SU-DHL-6 (cell line): ENCODE data around the gene RNF8.

Experiments
- H2AFZ ChIP-seq: fragments of 200-600 bp; sonication (generic); 2 replicates; pipeline ENCODE4 v1.6.1; 2014; ENCODE audit warnings: low read depth, mild to moderate bottlenecking, moderate library complexity, mixed read lengths, antibody characterized with exemption, low read length; ENCODE audit not compliant: severe bottlenecking
- H3F3A ChIP-seq: fragments of 200-600 bp; shearing (Covaris generic); 2 replicates; pipeline ENCODE4 v1.6.0; 2016; ENCODE audit warnings: antibody characterized with exemption, mild to moderate bottlenecking; ENCODE audit not compliant: insufficient read depth
- H3K27ac ChIP-seq: fragments of 200-600 bp; sonication (generic); 2 replicates; pipeline ENCODE4 v1.5.1; 2016; ENCODE audit warnings: low read depth, mild to moderate bottlenecking, low read length, moderate library complexity, mixed read lengths
- H3K27me3 ChIP-seq: fragments of 200-600 bp; sonication (generic), shearing (Covaris generic); 2 replicates; pipeline ENCODE4 v1.6.0; 2014; ENCODE audit warnings: mild to moderate bottlenecking, low read length
- H3K36me3 ChIP-seq: fragments of 200-600 bp; sonication (generic); 2 replicates; pipeline ENCODE4 v1.6.1; 2014; ENCODE audit warnings: mild to moderate bottlenecking, low read length, mixed read lengths
- H3K4me2 ChIP-seq: fragments of 300-600, 200-600 bp; shearing (Covaris generic), sonication (generic); 2 replicates; pipeline ENCODE4 v1.6.0; 2014; ENCODE audit warnings: low read length, low read depth, mild to moderate bottlenecking; ENCODE audit not compliant: poor library complexity, severe bottlenecking
- H3K4me3 ChIP-seq: fragments of 200-600 bp; sonication (generic); 2 replicates; pipeline ENCODE4 v1.5.1; 2014; ENCODE audit warnings: antibody characterized with exemption, low read length, mild to moderate bottlenecking, mixed read lengths; ENCODE audit not compliant: insufficient read depth, poor library complexity, severe bottlenecking
- H3K79me2 ChIP-seq: fragments of 200-600 bp; sonication (generic); 2 replicates; pipeline ENCODE4 v1.6.1; 2014; ENCODE audit warnings: mild to moderate bottlenecking, low read length, moderate library complexity; ENCODE audit not compliant: insufficient read depth
- H3K9ac ChIP-seq: fragments of 200-600 bp; sonication (generic); 2 replicates; pipeline ENCODE4 v1.7.0; 2014; ENCODE audit warnings: mild to moderate bottlenecking, low read length
- H3K9me2 ChIP-seq: fragments of 200-600 bp; sonication (generic); replicated peaks from 2 replicates; pipeline ENCODE4 v1.6.1; 2014; ENCODE audit warnings: low read length; ENCODE audit not compliant: insufficient read depth
- H3K9me3 ChIP-seq: fragments of 200-600 bp; sonication (generic); 2 replicates; pipeline ENCODE4 v1.6.1; 2014; ENCODE audit warnings: low read length, mixed read lengths; ENCODE audit not compliant: insufficient read depth
- H4K20me1 ChIP-seq: fragments of 200-600 bp; sonication (generic); 2 replicates; pipeline ENCODE4 v1.6.1; 2014; ENCODE audit warnings: low read depth, mild to moderate bottlenecking, antibody characterized with exemption, low read length, moderate library complexity, mixed read lengths
- EZH2phosphoT487 ChIP-seq: fragments of 200-600 bp; sonication (generic), shearing (Covaris generic); conservative IDR thresholded peaks from 2 replicates; pipeline ENCODE4 v1.6.1; 2018; ENCODE audit warnings: mild to moderate bottlenecking, antibody characterized with exemption, low read length, moderate library complexity, mixed read lengths
- TF ChIP-seq, protein P1 (sequence below): fragments of 200-600 bp; sonication (generic); IDR thresholded peaks from one replicate; pipeline ENCODE4 v1.5.1; 2017; ENCODE audit warnings: antibody characterized with exemption, mild to moderate bottlenecking, low read length, moderate library complexity; ENCODE audit not compliant: insufficient read depth, poor library complexity, severe bottlenecking

The RNF8 gene

DNA sequence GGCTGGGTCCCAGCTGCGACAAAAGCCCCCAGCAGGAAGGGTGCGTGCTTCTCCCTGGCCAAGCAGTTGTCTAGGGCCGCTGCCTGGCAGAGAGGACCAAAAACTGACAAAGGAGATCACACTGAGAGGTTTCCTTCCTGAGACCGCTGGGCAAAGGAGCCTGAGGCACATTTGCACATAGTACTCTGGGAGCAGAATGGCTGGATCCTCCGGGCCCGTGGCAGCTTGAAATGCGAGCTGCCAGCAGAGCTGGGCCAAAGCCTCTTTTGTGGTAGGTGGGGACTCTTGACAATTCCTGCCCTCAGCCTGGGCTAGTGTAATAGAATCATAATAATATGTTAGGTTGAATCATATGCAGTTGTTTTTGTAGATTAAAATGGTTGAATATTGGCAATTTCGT, 33.1 kb upstream of the RNF8 start:
- Histone ChIP-seq H3K4me2 (no peak overlapping the region), H3F3A (no peaks in the 10 kb centered on the region), H3K27me3 (no peaks in the 10 kb centered on the region), H3K9ac (no peak overlapping the region), H3K4me3 (no peak overlapping the region), H3K27ac (no peak overlapping the region), H3K9me3 (no peaks in the 10 kb centered on the region), H3K79me2 (no peaks in the 10 kb centered on the region), H3K9me2 (no peaks in the 10 kb centered on the region), H4K20me1 (no peaks in the 10 kb centered on the region), H2AFZ (no peak overlapping the region), H3K36me3 (no peaks in the 10 kb centered on the region)
- TF ChIP-seq, protein P1, sequence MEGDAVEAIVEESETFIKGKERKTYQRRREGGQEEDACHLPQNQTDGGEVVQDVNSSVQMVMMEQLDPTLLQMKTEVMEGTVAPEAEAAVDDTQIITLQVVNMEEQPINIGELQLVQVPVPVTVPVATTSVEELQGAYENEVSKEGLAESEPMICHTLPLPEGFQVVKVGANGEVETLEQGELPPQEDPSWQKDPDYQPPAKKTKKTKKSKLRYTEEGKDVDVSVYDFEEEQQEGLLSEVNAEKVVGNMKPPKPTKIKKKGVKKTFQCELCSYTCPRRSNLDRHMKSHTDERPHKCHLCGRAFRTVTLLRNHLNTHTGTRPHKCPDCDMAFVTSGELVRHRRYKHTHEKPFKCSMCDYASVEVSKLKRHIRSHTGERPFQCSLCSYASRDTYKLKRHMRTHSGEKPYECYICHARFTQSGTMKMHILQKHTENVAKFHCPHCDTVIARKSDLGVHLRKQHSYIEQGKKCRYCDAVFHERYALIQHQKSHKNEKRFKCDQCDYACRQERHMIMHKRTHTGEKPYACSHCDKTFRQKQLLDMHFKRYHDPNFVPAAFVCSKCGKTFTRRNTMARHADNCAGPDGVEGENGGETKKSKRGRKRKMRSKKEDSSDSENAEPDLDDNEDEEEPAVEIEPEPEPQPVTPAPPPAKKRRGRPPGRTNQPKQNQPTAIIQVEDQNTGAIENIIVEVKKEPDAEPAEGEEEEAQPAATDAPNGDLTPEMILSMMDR, result no peak
- TF ChIP-seq EZH2phosphoT487, result no peak

DNA sequence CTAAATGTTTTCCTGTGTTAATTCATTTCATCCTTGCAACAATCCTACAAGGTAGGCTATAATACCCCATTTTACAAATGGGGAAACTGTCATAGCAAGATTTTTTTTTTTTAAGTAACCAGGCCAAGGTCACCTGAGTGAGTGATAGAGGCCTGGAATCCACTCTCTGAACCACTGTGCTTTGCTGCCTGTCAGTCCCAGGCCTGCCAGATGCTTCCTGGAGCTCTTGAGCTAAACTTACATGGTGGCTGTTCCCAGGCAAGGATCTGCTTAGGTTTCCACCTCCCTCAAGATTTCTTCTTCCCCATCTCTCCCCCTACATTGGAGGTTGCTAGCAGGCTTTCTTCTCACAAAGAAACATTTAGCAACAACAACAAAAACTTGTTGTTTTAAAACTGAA, 32.7 kb upstream of the RNF8 start:
- Histone ChIP-seq H3K27ac (no peak overlapping the region), H3K79me2 (no peaks in the 10 kb centered on the region), H2AFZ (no peak overlapping the region), H3K27me3 (no peaks in the 10 kb centered on the region), H3K4me2 (no peak overlapping the region), H4K20me1 (no peaks in the 10 kb centered on the region), H3K9me2 (no peaks in the 10 kb centered on the region), H3K4me3 (no peak overlapping the region), H3K36me3 (no peaks in the 10 kb centered on the region), H3K9ac (no peak overlapping the region), H3F3A (no peaks in the 10 kb centered on the region), H3K9me3 (no peaks in the 10 kb centered on the region)
- no peak for TF ChIP-seq EZH2phosphoT487

DNA sequence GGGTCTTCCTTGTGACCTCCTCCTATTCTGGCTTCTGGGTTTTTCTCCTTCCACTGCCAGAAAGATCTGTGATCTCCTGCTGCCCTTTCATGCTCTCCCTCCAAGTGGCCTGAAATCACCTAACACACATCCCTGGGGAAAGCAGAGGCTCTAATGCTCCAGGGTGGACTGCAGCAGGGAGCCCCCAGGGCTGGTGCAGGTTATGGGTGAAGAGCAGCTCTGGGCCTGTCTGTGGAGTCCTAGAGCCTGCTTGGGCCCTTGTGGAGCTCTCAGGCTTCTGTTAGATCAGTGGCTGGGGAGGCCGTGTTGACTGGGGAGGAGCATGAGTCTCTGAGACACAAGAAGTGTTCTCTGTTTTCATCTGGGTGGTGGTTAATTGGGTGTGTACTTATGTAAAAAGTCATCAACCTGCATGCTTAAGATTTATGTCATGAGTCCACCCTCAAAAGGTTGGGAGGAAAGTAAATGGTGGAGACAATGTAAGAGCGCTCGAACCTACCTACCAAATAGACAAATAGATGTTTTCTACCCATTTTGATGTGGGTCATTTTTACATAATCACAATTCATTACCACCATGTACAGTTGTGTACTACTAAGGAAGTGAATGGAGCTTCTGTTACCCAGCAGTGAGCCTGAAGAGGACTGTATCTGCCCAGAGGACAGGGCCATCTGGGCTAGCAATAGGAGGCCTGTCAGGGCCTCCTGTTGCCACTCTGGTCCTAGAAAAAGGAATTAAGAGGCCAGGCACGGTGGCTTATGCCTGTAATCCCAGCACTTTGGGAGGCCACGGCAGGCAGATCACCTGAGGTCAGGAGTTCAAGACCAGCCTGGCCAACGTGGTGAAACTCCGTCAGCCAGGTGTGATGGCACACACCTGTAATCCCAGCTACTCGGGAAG, 32.0 kb upstream of the RNF8 start:
- Histone ChIP-seq H3K9ac (no peak overlapping the region), H2AFZ (no peak overlapping the region), H3K27me3 (no peaks in the 10 kb centered on the region), H3K36me3 (no peaks in the 10 kb centered on the region), H3K79me2 (no peaks in the 10 kb centered on the region), H3K27ac (no peak overlapping the region), H3F3A (no peaks in the 10 kb centered on the region), H4K20me1 (no peaks in the 10 kb centered on the region), H3K4me3 (no peak overlapping the region), H3K9me3 (no peaks in the 10 kb centered on the region), H3K9me2 (no peaks in the 10 kb centered on the region), H3K4me2 (no peak overlapping the region)
- TF ChIP-seq EZH2phosphoT487, result no peak
- TF ChIP-seq, protein P1, result no peak

DNA sequence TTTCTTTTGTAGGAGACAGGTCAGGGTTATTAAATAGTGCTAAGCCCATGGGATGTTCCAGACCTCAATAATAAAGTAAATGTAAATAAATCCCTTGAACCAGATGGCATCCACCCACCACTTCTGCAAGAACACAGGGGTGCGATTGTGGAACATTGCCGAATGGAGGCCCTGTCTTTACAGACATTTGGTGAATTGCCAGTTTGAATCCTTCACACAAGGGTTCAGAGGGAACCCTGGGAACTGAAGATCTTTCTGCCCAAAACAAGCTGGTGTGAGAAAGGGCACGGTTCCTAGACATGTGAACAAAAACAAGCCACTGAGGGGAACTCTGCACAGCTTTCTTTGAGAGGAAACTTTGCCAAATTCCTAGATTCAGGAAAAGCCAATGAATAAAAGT, 30.2 kb upstream of the RNF8 start:
- no peaks in the 10 kb centered on the region for H3K79me2 ChIP-seq
- H3F3A ChIP-seq, result no peaks in the 10 kb centered on the region
- no peak overlapping the region for H3K4me3 ChIP-seq
- H3K4me2 ChIP-seq, result no peak overlapping the region
- H4K20me1 ChIP-seq, result no peaks in the 10 kb centered on the region
- H3K9me3 ChIP-seq, result no peaks in the 10 kb centered on the region
- TF ChIP-seq EZH2phosphoT487, result no peak
- TF ChIP-seq, protein P1, result no peak
- H3K9ac ChIP-seq, result no peak overlapping the region
- no peaks in the 10 kb centered on the region for H3K36me3 ChIP-seq
- H3K27me3 ChIP-seq, result no peaks in the 10 kb centered on the region
- no peak overlapping the region for H3K27ac ChIP-seq
- H3K9me2 ChIP-seq, result no peaks in the 10 kb centered on the region
- H2AFZ ChIP-seq, result no peak overlapping the region
